HG02678 (cell line): ENCODE data around the gene MICAL3.
A peak's percentile ranks its signal among the peaks of the same experiment; 100 is the strongest.
"Not testable (repeated sequence)": the region's sequence is repeated elsewhere in the genome, so short reads cannot be mapped to it uniquely, and the experiment has no call there.

ENCODE experiments used
- ATAC-seq: cut with Tn5 transposase; IDR thresholded peaks from one replicate; pipeline ENCODE4 v1.9.1; 2021; ENCODE audit warnings: mild to moderate bottlenecking, moderate library complexity; ENCODE audit not compliant: unreplicated experiment

Gene MICAL3, protein sequence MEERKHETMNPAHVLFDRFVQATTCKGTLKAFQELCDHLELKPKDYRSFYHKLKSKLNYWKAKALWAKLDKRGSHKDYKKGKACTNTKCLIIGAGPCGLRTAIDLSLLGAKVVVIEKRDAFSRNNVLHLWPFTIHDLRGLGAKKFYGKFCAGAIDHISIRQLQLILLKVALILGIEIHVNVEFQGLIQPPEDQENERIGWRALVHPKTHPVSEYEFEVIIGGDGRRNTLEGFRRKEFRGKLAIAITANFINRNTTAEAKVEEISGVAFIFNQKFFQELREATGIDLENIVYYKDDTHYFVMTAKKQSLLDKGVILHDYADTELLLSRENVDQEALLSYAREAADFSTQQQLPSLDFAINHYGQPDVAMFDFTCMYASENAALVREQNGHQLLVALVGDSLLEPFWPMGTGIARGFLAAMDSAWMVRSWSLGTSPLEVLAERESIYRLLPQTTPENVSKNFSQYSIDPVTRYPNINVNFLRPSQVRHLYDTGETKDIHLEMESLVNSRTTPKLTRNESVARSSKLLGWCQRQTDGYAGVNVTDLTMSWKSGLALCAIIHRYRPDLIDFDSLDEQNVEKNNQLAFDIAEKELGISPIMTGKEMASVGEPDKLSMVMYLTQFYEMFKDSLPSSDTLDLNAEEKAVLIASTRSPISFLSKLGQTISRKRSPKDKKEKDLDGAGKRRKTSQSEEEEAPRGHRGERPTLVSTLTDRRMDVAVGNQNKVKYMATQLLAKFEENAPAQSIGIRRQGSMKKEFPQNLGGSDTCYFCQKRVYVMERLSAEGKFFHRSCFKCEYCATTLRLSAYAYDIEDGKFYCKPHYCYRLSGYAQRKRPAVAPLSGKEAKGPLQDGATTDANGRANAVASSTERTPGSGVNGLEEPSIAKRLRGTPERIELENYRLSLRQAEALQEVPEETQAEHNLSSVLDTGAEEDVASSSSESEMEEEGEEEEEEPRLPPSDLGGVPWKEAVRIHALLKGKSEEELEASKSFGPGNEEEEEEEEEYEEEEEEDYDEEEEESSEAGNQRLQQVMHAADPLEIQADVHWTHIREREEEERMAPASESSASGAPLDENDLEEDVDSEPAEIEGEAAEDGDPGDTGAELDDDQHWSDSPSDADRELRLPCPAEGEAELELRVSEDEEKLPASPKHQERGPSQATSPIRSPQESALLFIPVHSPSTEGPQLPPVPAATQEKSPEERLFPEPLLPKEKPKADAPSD (N-terminal part only)

DNA sequence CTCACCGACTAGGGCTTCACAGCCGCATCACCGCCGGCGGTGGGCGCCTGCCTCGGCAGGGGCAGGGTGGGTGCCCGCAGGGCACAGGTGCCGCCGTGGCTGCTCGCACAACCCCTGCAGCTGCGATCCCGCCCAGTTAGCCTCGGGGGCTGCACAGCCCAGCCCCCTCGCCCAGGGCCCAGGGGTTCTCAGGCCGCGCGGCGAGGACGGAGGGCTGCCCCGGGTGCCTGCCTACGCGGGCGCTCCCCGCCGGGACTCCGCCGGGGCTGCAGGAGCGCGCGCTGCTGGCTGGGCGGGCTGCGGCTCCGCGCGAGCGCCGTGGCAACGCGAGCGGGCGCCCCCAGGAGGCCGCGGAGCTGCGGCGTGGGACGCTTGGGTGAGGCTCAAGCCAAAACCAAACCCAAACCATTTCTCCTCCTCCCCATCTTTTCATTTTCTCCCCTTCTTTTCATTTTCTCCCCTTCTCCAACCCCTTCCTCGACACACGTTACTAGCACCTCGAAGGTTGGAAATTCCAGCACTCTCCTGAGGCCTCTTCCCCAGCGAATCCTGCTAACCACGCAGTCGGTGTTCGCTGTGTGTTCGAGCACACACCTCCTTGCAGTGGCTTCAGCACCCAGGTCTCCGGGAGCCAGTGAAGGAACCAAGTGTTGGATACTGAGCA lies at the start of gene MICAL3:
MICAL3 (minus strand) TSS at position 286 of the 664 bp plus-strand sequence. CDS start 117,749 bp downstream, outside the sequence.
- peak; percentile 69 for ATAC-seq

DNA sequence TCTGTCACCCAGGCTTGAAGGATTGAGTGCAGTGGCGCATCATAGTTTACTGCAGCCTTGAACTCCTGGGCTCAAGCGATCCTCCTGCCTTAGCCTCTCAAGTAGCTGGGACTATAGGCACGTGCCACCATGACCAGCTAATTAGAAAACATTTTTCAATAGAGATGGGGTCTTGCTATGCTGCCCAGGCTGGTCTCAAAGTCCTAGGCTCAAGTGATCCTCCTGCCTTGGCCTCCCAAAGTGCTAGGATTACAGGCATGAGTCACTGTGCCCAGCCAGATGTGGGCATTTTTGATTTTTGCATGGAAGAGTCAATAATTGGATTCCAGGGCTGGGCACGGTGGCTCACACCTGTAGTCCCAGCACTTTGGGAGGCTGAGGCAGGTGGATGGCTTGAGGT lies 49.6 kb upstream of the MICAL3 start:
- not testable (repeated sequence) for ATAC-seq

DNA sequence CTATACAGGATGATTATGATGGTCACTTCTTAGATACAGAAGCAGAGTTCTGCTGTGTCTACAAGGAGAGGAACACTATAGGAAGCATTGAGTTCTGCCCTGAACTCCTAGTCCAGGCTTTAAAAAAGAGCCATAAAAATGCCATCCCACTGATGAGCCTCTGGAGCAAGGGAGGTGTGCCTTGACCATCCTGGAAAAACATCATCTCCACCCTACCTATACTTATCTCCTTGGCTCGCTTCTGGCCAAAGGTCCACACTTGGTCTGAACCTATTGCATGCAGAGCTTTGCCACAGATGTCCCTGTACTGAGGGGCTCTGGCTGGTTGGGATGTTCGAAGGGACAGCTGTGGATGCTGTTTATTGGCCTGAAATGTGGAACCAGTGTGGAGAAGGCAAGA lies 49.1 kb upstream of the MICAL3 start:
- no peak for ATAC-seq

DNA sequence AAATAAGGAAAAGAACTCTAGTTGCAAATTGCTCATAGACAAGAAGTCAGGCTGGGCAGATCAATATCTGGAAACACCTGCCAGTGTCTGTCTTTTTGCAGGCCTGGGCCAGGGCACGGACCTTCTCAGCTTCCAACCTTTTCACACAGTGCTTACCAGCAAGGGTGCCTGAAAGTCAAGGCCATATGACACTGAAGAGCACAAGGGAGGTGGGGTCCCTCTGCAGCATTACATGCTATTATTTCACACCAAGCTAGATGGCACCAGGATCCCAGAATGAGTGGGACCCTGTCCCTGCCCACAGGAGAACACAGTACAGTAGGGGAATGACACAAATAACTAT lies 47.6 kb upstream of the MICAL3 start:
- no peak for ATAC-seq

DNA sequence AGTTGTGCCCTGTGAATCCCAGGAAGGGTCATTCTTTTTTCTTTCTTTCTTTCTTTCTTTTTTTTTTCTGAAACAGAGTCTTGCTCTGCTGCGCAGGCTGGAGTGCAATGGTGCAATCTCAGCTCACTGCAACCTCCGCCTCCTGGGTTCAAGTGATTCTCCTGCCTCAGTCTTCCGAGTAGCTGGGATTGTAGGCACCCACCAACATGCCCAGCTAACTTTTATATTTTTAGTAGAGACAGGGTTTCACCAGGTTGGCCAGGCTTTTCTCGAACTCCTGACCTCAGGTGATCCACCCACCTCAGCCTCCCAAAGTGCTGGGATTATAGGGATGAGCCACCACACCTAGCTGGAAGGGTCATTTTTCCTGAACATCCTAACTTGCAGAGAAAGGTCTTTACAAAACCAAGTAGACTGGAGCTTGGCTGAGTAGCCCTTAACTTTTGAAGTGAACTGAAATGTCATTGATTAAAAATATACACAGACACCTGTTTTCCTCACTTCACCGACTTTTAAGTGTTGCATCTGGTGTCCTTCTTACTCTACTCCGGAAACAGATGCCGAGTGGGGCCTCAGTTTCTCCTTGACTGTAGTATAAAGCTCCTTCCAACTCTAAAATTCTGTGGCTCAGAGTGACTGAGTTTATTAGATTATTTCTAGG lies 47.1 kb upstream of the MICAL3 start:
- not testable (repeated sequence) for ATAC-seq

DNA sequence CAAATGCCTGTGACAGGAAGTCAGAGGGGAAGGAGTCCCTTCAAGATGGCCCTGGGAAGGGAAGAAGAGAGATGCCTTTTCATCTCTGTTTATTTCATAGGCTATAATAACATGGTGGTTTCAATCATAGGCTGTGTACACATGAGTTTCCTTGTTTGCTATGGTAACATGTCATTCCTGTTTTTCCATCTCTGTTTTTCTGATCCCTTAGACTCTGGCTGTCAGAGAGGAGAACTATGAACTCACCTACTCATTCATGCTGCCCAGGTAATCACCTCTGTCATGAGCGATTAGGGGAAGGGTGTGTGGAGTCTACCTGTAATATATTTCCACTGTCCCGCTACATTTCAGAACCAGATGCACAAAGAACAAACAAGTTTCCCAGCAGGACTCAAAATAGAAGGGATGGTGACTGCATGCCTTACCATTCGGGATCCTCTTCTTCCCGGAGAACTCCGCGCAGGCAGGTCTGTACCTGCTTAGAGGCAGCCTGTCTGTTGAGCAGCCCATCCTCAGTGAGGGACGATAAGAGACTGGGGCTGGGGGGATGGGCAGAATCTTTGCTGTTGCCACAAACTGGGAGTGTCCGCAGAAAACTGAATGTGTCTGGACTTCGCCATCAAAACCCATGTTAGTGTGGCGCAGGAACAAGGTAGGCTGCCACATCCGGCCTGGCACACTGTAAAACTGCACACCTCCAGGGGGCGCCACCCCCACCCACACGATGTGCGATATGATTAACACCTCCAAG lies 46.4 kb upstream of the MICAL3 start:
- ATAC-seq = no peak

DNA sequence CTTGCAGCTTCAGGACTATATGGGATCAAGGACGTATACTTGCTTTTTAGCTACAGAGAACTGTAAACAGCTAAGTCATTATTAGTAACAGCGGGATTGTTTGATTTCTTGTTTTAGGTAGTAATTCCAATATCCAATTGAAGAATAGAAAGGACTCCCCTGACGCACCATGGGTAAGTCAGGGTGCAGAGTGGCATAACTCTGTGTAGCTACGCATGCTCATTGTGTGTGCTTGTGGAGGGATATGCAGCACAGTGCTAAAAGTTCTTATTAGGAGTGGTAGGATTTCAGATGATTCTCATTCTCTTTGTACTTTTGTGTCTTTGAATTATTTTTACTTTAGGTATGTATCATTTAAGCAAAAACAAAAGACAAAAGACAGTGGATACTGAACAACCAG lies 45.7 kb upstream of the MICAL3 start:
- no peak for ATAC-seq

DNA sequence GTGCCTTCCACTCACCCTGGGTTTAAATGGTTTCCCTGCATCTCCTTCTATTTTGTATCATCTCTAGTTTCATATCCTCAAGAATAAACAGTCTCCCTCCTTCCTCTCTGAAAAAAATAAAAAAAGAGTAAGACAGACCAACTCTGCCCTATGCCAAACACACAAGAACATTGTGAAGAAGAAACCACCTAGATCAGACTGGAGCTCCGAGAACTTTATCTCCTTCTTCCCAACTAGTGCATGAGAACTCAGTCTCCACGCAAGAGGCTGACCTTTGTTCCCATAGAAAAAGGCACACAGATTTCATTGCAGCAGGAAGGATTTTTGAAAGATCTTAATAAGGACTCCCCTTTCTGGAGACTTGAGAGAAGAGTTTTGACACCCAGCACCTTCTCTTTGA lies 44.7 kb upstream of the MICAL3 start:
- no peak for ATAC-seq

DNA sequence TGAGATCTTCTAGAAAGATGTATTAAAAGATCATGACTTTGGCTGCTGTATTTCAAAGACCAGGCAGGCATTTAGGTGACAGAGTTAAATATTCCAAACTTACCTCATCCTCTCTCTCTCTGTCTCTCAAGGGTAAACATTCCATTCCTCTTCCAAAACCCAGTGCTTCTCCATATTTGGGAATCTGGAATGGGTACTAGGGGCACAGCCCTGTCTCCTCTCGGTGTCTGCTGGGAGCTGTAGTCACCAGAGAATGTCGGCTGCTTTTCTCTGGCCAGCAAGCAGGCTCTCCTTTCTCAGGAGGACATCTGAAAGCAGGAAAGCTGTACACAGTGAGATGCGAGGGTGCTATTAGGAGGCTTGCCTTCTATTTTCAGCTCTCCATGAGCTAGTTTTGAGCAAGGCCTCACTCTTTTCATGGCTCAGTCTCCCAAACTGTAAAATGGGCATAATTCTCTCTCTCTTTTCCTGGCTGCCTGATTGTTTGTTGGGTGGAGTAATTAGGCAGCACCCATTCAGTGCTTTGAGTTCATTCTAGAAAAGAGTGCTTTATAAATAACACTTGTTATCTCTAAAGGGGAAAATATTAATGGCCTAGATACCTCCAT lies 44.1 kb upstream of the MICAL3 start:
- ATAC-seq = no peak

DNA sequence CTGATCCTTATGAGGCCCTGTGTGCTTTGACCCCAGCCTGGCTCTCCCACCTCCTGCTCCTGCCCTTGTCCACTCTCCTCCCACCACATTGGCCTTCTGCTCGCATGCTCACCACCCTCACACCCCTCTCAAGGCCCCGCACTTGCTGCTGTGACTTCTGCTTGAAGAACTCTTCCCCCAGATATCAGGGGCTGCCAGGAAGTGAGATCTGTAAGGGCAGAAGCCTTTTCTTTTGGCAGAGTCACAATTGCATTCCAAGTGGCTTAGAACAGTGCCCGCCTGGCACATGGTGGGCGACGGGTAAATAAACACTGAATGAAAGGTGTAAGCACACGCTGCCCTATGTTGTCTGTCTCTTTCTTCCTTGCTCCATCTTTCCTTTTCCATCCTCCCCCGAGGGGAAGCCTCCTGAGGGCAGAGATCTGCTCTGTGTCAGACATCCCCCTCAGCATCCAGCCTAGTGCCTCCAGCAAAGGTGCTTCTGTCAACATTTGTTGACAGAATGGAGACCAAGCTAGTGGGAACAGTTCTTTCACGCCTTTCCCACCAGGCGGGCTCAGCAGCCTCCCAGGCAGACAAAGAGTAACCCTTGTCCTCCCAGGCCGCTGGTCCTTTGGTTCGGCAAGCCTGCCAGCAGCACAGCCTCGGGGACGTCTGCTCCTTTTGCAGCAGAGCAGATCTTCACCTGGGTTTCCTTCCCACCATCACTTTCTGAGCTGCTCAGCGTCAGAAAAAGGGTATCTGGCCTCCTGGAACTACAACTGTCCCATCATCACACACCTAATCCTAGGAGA lies 43.4 kb upstream of the MICAL3 start:
- no peak for ATAC-seq

DNA sequence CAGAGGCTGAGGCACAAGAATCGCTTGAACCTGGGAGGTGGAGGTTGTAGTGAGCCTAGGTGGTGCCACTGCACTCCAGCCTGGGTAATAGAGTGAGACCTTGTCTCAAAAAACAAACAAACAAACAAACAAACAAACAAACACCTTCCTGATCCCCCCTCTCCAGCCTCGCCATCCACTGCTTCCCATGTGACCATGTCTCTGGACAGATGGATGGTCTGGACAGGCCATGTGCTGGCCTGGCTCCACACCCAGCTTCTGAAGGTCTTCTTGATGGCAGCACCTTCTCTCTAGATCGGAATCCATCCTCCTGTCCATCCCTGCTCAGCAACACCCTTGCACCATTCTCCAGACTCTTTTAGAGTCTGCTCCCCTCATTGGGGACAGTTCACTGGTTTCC lies 42.8 kb upstream of the MICAL3 start:
- no peak for ATAC-seq

DNA sequence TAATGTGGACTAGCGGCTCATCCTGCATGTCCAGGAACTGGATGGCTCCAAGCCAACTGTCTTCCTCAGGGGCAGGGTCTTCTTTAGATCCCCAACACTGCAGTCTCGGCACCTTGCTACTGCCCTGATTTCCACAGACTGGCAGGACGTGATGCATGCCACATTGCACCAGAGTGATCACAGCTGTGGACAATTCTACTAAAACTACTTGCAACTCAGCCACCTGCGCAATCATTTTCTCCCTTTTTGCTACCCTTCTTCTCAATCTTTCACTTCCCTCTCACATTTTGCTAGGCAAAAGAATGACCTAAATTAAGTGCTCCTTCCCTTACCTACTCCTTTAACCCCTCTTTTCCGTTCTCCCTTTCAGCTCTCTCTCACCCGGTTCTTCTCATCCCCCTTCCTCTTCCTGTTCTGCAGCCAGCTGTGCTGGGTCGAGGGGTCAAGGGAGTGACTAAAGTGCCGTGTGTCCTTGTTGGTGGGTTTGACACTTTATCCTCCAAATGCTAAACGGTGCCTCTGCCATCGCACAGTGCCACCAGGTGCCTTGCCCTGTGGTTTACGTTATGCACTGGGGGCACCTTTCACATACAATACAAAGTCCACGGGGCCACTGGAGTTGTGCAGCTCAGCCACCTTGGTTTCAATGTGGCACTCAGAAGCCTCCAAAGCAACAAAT lies 42.0 kb upstream of the MICAL3 start:
- no peak for ATAC-seq

DNA sequence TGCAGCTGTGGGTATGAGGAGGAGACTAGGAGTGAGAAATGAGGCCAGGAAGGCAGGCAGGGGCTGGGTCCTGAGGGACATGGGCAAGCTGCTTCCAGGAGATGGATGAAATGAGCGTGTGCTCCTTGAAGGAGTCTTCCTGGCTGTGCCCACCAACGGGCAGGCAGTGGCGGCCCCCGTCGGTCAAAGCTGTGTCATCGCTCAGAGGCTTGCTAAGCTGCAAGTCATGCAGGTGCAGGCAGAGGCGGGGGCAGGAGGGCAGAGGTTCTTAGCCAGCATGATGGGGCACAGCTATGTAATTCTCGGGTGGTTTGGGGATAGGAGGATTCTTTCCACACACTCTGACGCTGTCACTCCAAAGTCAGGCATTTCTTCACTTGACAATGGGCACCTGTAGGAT lies 40.9 kb upstream of the MICAL3 start:
- no peak for ATAC-seq

DNA sequence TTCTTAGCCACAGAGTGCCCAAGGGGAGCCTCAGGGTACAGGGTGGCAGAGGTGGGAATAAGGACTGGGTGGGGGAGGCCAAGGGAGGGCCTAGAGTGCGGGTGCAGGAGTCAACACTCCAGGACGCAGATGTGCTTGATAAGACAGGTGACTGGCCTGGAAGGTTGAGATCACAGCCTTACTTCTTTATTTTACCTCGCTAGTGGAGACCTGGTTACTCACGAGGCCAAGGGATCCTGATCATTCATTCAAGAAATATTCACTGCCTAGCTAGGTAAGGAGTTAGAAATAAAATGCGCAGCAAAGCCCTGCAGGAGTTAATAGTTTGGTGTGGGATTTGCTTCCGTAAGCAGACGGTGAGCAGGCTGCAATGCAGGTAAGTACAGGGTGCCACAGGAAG lies 40.3 kb upstream of the MICAL3 start:
- ATAC-seq = no peak

DNA sequence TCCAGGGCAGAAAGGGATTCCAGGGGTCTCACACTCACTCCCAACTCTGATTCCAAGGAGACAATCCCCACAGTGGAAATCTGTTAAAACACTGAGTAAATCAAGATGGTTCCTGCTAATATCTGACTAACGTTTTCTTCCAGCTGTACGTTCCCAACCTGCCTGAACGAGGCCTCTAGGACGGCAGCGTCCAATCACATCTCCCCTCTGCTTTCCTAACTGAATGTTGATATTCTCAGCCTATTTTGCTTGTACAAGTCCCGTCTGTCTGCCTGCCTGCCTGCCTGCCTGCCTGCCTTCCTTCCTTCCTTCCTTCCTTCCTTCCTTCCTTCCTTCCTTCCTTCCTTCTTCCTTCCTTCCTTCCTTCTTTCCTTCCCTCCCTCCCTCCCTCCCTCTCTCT lies 39.4 kb upstream of the MICAL3 start:
- ATAC-seq = not testable (repeated sequence)

DNA sequence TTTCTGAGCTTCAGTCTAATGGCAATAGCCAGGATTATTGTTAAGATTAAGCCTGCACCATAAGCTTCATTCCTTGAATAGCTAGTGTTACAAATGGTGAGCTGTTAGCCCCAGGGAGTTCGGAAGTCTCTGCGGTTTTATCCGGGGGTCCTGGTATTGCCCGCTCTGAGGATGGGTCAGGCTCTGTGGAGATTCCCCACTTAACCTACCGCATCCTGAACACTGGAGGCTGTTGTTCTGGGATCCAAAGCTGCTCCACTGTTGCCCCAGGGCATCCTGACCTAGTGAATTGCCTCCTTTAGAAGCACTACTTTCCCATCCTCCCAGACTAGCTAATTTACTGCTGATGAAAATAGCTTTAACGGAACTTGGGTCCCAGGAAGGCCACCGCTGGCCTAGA lies 38.9 kb upstream of the MICAL3 start:
- no peak for ATAC-seq

DNA sequence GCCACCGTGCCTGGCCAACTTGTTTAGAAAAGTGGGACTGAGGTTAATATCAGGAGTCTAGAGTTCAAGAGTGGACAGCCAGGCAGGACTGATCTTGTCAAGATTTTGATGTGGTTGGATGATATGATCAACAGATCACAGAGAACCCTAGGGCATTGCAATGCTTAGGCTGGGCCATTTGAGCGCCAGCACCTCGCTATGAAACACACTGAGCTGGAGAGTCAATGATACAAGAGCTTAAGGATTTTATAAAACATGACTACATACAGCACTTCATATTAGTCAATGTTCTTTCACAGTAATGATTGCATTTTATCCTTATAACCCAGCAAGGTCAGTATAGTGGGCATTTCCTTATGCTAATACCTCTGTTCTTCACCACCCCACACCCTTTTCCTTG lies 38.1 kb upstream of the MICAL3 start:
- no peak for ATAC-seq
